Chondrocyte (in vitro differentiated cells): ENCODE data around the gene BORCS6. TPM values are rescaled to one million over a fixed set of nuclear protein-coding genes. Genes with fewer than 3 reads are reported as not detected.

Experiments used
- DNase-seq: peaks from one replicate; pipeline ENCODE4 v3.0.0; 2021; ENCODE audit warnings: mixed read lengths, low spot score
- H3K27ac Mint-ChIP-seq: one replicate; pipeline ENCODE4 v1.8.0; 2021; ENCODE audit warnings: mild to moderate bottlenecking, moderate library complexity, mixed read lengths; ENCODE audit not compliant: unreplicated experiment
- H3K27me3 Mint-ChIP-seq: 2 replicates; pipeline ENCODE4 v1.8.0; 2021; ENCODE audit warnings: low read depth, mixed read lengths
- H3K36me3 Mint-ChIP-seq: 2 replicates; pipeline ENCODE4 v1.8.0; 2021; ENCODE audit warnings: low read depth, mixed read lengths
- H3K4me1 Mint-ChIP-seq: 2 replicates; pipeline ENCODE4 v1.8.0; 2021; ENCODE audit warnings: low read depth, mild to moderate bottlenecking, mixed read lengths
- H3K4me3 Mint-ChIP-seq: one replicate; pipeline ENCODE4 v1.8.0; 2021; ENCODE audit warnings: mild to moderate bottlenecking, moderate library complexity, mixed read lengths; ENCODE audit not compliant: unreplicated experiment
- H3K9me3 Mint-ChIP-seq: 2 replicates; pipeline ENCODE4 v1.8.0; 2021; ENCODE audit warnings: low read depth, mixed read lengths
- CTCF ChIP-seq: fragments of 200-600 bp; sonication (generic); IDR thresholded peaks from 2 replicates; pipeline ENCODE4 v1.5.0; 2021; ENCODE audit warnings: antibody characterized with exemption, mild to moderate bottlenecking, moderate library complexity
- total RNA-seq: library from RNA; stranded (reverse); gene quantifications from 3 replicates; pipeline ENCODE4 v1.2.1, GENCODE V29; 2021

Gene BORCS6
- total RNA-seq, 1 donor from 2014 or later = 8.2 TPM

- Mint-ChIP-seq H3K27me3 (no peaks in the 10 kb centered on the region), H3K4me1 (no peaks in the 10 kb centered on the region), H3K27ac (peak overlapping the region; percentile 41), H3K9me3 (no peaks in the 10 kb centered on the region), H3K36me3 (peaks cover 50% of the 10 kb centered on the region), H3K4me3 (no peak overlapping the region)
- no peak for TF ChIP-seq CTCF
- no peak for DNase-seq
Measured at GRCh38 chr17:8143581-8144400, 46.2 kb downstream of the BORCS6 start.

GRCh38 chr17:8142887-8143580, 46.9 kb downstream of the BORCS6 start:
- no peak for TF ChIP-seq CTCF
- H3K36me3 Mint-ChIP-seq = peaks cover 44% of the 10 kb centered on the region
- H3K4me3 Mint-ChIP-seq = no peak overlapping the region
- DNase-seq = no peak
- H3K9me3 Mint-ChIP-seq = no peaks in the 10 kb centered on the region
- peak overlapping the region; percentile 17 for H3K27ac Mint-ChIP-seq
- no peaks in the 10 kb centered on the region for H3K4me1 Mint-ChIP-seq
- H3K27me3 Mint-ChIP-seq = no peaks in the 10 kb centered on the region

GRCh38 chr17:8142158-8142886, 47.7 kb downstream of the BORCS6 start:
- H3K9me3 Mint-ChIP-seq = no peaks in the 10 kb centered on the region
- no peaks in the 10 kb centered on the region for H3K4me1 Mint-ChIP-seq
- no peaks in the 10 kb centered on the region for H3K27me3 Mint-ChIP-seq
- peak overlapping the region; percentile 17 for H3K27ac Mint-ChIP-seq
- DNase-seq = no peak
- no peak for TF ChIP-seq CTCF
- no peak overlapping the region for H3K4me3 Mint-ChIP-seq
- H3K36me3 Mint-ChIP-seq = peaks cover 40% of the 10 kb centered on the region

- peaks cover 37% of the 10 kb centered on the region for H3K36me3 Mint-ChIP-seq
- no peaks in the 10 kb centered on the region for H3K27me3 Mint-ChIP-seq
Measured at GRCh38 chr17:8141741-8142140, 48.2 kb downstream of the BORCS6 start.

More at GRCh38 chr17:8141741-8142140, 48.2 kb downstream of the BORCS6 start:
- H3K9me3 Mint-ChIP-seq = no peaks in the 10 kb centered on the region
- DNase-seq = no peak
- H3K4me3 Mint-ChIP-seq = no peak overlapping the region
- no peak overlapping the region for H3K27ac Mint-ChIP-seq
- no peaks in the 10 kb centered on the region for H3K4me1 Mint-ChIP-seq
- TF ChIP-seq CTCF = no peak
